WTC11 (cell line): ENCODE data around the gene NAA40. TPM values are rescaled to one million over a fixed set of nuclear protein-coding genes. Genes with fewer than 3 reads are reported as not detected.

Experiments used
- ATF1 ChIP-seq: sonication (generic); formaldehyde crosslinking; IDR thresholded peaks from 2 replicates; pipeline ENCODE4 v1.8.1; 2023; ENCODE audit warnings: mild to moderate bottlenecking, moderate library complexity, missing genetic modification reagents
- ATF2 ChIP-seq: sonication (generic); formaldehyde crosslinking; IDR thresholded peaks from 2 replicates; pipeline ENCODE4 v1.8.1; 2022; ENCODE audit warnings: low read depth, missing genetic modification reagents, borderline replicate concordance
- CREM ChIP-seq: sonication (generic); formaldehyde crosslinking; IDR thresholded peaks from 2 replicates; pipeline ENCODE4 v1.8.1; 2022; ENCODE audit warnings: mild to moderate bottlenecking, missing genetic modification reagents, moderate library complexity
- E2F5 ChIP-seq: sonication (generic); formaldehyde crosslinking; IDR thresholded peaks from 2 replicates; pipeline ENCODE4 v1.8.1; 2022; ENCODE audit warnings: mild to moderate bottlenecking, moderate library complexity, missing genetic modification reagents
- ELF4 ChIP-seq: sonication (generic); formaldehyde crosslinking; IDR thresholded peaks from 2 replicates; pipeline ENCODE4 v1.8.1; 2022; ENCODE audit warnings: low read depth, mild to moderate bottlenecking, moderate library complexity, missing genetic modification reagents
- GABPB1 ChIP-seq: sonication (generic); formaldehyde crosslinking; IDR thresholded peaks from 2 replicates; pipeline ENCODE4 v1.8.1; 2023; ENCODE audit warnings: mild to moderate bottlenecking, missing genetic modification reagents
- HMGA2 ChIP-seq: fragments of 250-450 bp; sonication (Bioruptor Pico); IDR thresholded peaks from 2 replicates; pipeline ENCODE4 v1.4.0; 2021; ENCODE audit warnings: mild to moderate bottlenecking, moderate library complexity
- IRF2 ChIP-seq: sonication (generic); formaldehyde crosslinking; IDR thresholded peaks from 2 replicates; pipeline ENCODE4 v1.8.0; 2022; ENCODE audit warnings: low read depth, missing genetic modification reagents, borderline replicate concordance
- JAZF1 ChIP-seq: fragments of 250-450 bp; sonication (Bioruptor Pico); IDR thresholded peaks from 2 replicates; pipeline ENCODE4 v1.9.0; 2021; ENCODE audit warnings: moderate library complexity, mild to moderate bottlenecking, inconsistent platforms
- NR1H2 ChIP-seq: sonication (generic); formaldehyde crosslinking; IDR thresholded peaks from 2 replicates; pipeline ENCODE4 v1.9.0; 2021; ENCODE audit warnings: mild to moderate bottlenecking, moderate library complexity, missing genetic modification reagents
- NR2C2 ChIP-seq: sonication (generic); formaldehyde crosslinking; IDR thresholded peaks from 2 replicates; pipeline ENCODE4 v1.8.0; 2022; ENCODE audit warnings: mild to moderate bottlenecking, missing genetic modification reagents
- OVOL2 ChIP-seq: fragments of 250-450 bp; sonication (Bioruptor Pico); IDR thresholded peaks from 2 replicates; pipeline ENCODE4 v1.9.0; 2021; ENCODE audit warnings: mild to moderate bottlenecking, borderline replicate concordance
- SMAD3 ChIP-seq: sonication (generic); formaldehyde crosslinking; IDR thresholded peaks from 2 replicates; pipeline ENCODE4 v1.8.0; 2022; ENCODE audit warnings: missing genetic modification reagents, mild to moderate bottlenecking, borderline replicate concordance
- TCF7 ChIP-seq: sonication (generic); formaldehyde crosslinking; IDR thresholded peaks from 2 replicates; pipeline ENCODE4 v1.8.0; 2022; ENCODE audit warnings: mild to moderate bottlenecking, low read depth, missing genetic modification reagents, moderate library complexity
- TP53 ChIP-seq: sonication (generic); formaldehyde crosslinking; IDR thresholded peaks from 2 replicates; pipeline ENCODE4 v1.8.1; 2023; ENCODE audit warnings: mild to moderate bottlenecking, missing genetic modification reagents
- ZBTB43 ChIP-seq: sonication (generic); formaldehyde crosslinking; IDR thresholded peaks from 2 replicates; pipeline ENCODE4 v1.8.1; 2023; ENCODE audit warnings: mild to moderate bottlenecking, missing genetic modification reagents
- ZNF138 ChIP-seq: sonication (generic); formaldehyde crosslinking; conservative IDR thresholded peaks from 2 replicates; pipeline ENCODE4 v1.8.1; 2022; ENCODE audit warnings: mild to moderate bottlenecking, moderate library complexity, missing genetic modification reagents
- ZNF219 ChIP-seq: sonication (generic); formaldehyde crosslinking; IDR thresholded peaks from 2 replicates; pipeline ENCODE4 v1.8.0; 2023; ENCODE audit warnings: missing genetic modification reagents, mild to moderate bottlenecking, borderline replicate concordance
- ZNF396 ChIP-seq: fragments of 250-450 bp; sonication (Bioruptor Pico); IDR thresholded peaks from 2 replicates; pipeline ENCODE4 v1.8.0; 2021; ENCODE audit warnings: mild to moderate bottlenecking, moderate library complexity, borderline replicate concordance
- total RNA-seq: library from RNA; stranded (reverse); gene quantifications from 3 replicates; pipeline ENCODE4 v1.2.3, GENCODE V29; 2021
- TF ChIP-seq, protein P1 (sequence below): sonication (generic); formaldehyde crosslinking; conservative IDR thresholded peaks from 2 replicates; pipeline ENCODE4 v1.8.1; 2022; ENCODE audit warnings: mild to moderate bottlenecking, missing genetic modification reagents
- TF ChIP-seq, protein P2 (sequence below): sonication (generic); formaldehyde crosslinking; IDR thresholded peaks from 2 replicates; pipeline ENCODE4 v1.8.1; 2022; ENCODE audit warnings: mild to moderate bottlenecking, missing genetic modification reagents, moderate library complexity, borderline replicate concordance
- TF ChIP-seq, protein P3 (sequence below): sonication (generic); formaldehyde crosslinking; conservative IDR thresholded peaks from 2 replicates; pipeline ENCODE4 v1.8.1; 2023; ENCODE audit warnings: mild to moderate bottlenecking, low read depth, missing genetic modification reagents, moderate library complexity
- TF ChIP-seq, protein P4 (sequence below): sonication (generic); formaldehyde crosslinking; IDR thresholded peaks from 2 replicates; pipeline ENCODE4 v1.8.1; 2023; ENCODE audit warnings: mild to moderate bottlenecking, missing genetic modification reagents, moderate library complexity
- TF ChIP-seq, protein P5 (sequence below): sonication (generic); formaldehyde crosslinking; IDR thresholded peaks from 2 replicates; pipeline ENCODE4 v1.8.1; 2023; ENCODE audit warnings: mild to moderate bottlenecking, moderate library complexity, missing genetic modification reagents
- TF ChIP-seq, protein P6 (sequence below): sonication (generic); formaldehyde crosslinking; IDR thresholded peaks from 2 replicates; pipeline ENCODE4 v1.8.0; 2022; ENCODE audit warnings: mild to moderate bottlenecking, missing genetic modification reagents

NAA40 gene
- total RNA-seq, 1 experiment from 2014 or later, result 31.8 TPM

- TF ChIP-seq ELF4 (CRISPR knock-in tag), result no peak
- TF ChIP-seq E2F5, result no peak
- no peak for TF ChIP-seq ZNF396 (CRISPR knock-in tag)
- TF ChIP-seq HMGA2 (CRISPR knock-in tag), result no peak
- TF ChIP-seq, protein P1, sequence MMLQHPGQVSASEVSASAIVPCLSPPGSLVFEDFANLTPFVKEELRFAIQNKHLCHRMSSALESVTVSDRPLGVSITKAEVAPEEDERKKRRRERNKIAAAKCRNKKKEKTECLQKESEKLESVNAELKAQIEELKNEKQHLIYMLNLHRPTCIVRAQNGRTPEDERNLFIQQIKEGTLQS, result no peak
- TF ChIP-seq, protein P2, sequence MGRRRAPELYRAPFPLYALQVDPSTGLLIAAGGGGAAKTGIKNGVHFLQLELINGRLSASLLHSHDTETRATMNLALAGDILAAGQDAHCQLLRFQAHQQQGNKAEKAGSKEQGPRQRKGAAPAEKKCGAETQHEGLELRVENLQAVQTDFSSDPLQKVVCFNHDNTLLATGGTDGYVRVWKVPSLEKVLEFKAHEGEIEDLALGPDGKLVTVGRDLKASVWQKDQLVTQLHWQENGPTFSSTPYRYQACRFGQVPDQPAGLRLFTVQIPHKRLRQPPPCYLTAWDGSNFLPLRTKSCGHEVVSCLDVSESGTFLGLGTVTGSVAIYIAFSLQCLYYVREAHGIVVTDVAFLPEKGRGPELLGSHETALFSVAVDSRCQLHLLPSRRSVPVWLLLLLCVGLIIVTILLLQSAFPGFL (CRISPR knock-in tag), result no peak
- TF ChIP-seq, protein P3, sequence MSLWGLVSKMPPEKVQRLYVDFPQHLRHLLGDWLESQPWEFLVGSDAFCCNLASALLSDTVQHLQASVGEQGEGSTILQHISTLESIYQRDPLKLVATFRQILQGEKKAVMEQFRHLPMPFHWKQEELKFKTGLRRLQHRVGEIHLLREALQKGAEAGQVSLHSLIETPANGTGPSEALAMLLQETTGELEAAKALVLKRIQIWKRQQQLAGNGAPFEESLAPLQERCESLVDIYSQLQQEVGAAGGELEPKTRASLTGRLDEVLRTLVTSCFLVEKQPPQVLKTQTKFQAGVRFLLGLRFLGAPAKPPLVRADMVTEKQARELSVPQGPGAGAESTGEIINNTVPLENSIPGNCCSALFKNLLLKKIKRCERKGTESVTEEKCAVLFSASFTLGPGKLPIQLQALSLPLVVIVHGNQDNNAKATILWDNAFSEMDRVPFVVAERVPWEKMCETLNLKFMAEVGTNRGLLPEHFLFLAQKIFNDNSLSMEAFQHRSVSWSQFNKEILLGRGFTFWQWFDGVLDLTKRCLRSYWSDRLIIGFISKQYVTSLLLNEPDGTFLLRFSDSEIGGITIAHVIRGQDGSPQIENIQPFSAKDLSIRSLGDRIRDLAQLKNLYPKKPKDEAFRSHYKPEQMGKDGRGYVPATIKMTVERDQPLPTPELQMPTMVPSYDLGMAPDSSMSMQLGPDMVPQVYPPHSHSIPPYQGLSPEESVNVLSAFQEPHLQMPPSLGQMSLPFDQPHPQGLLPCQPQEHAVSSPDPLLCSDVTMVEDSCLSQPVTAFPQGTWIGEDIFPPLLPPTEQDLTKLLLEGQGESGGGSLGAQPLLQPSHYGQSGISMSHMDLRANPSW (CRISPR knock-in tag), result no peak
- TF ChIP-seq GABPB1, result peak; percentile 66; the same call in 1 of the 2 replicates
- TF ChIP-seq JAZF1, result no peak
- TF ChIP-seq ATF1 (CRISPR knock-in tag), result no peak
- no peak for TF ChIP-seq IRF2 (CRISPR knock-in tag)
- TF ChIP-seq ATF2, result no peak
- TF ChIP-seq CREM (CRISPR knock-in tag), result no peak
- peak; percentile 52; the same call in 1 of the 2 replicates for TF ChIP-seq TP53 (CRISPR knock-in tag)
- TF ChIP-seq, protein P4, sequence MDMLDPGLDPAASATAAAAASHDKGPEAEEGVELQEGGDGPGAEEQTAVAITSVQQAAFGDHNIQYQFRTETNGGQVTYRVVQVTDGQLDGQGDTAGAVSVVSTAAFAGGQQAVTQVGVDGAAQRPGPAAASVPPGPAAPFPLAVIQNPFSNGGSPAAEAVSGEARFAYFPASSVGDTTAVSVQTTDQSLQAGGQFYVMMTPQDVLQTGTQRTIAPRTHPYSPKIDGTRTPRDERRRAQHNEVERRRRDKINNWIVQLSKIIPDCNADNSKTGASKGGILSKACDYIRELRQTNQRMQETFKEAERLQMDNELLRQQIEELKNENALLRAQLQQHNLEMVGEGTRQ, result peak; percentile 93
- no peak for TF ChIP-seq OVOL2 (CRISPR knock-in tag)
- no peak; the same call in 1 of the 2 replicates for TF ChIP-seq ZNF219 (CRISPR knock-in tag)
- TF ChIP-seq ZNF138 (CRISPR knock-in tag), result no peak
- no peak for TF ChIP-seq SMAD3 (CRISPR knock-in tag)
- 0 out of 2 replicates have a peak, but pooled peaks have one; percentile 43 for TF ChIP-seq TCF7 (CRISPR knock-in tag)
- TF ChIP-seq NR1H2, result no peak
- TF ChIP-seq, protein P5, sequence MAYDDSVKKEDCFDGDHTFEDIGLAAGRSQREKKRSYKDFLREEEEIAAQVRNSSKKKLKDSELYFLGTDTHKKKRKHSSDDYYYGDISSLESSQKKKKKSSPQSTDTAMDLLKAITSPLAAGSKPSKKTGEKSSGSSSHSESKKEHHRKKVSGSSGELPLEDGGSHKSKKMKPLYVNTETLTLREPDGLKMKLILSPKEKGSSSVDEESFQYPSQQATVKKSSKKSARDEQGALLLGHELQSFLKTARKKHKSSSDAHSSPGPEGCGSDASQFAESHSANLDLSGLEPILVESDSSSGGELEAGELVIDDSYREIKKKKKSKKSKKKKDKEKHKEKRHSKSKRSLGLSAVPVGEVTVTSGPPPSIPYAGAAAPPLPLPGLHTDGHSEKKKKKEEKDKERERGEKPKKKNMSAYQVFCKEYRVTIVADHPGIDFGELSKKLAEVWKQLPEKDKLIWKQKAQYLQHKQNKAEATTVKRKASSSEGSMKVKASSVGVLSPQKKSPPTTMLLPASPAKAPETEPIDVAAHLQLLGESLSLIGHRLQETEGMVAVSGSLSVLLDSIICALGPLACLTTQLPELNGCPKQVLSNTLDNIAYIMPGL, result 0 out of 2 replicates have a peak, but pooled peaks have one; percentile 52
- TF ChIP-seq, protein P6, sequence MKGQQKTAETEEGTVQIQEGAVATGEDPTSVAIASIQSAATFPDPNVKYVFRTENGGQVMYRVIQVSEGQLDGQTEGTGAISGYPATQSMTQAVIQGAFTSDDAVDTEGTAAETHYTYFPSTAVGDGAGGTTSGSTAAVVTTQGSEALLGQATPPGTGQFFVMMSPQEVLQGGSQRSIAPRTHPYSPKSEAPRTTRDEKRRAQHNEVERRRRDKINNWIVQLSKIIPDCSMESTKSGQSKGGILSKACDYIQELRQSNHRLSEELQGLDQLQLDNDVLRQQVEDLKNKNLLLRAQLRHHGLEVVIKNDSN (CRISPR knock-in tag), result peak; percentile 93
- no peak for TF ChIP-seq NR2C2
- TF ChIP-seq ZBTB43 (CRISPR knock-in tag), result peak; percentile 85; the same call in 1 of the 2 replicates
Measured at GRCh38 chr11:63919267-63920125, 19.3 kb upstream of the NAA40 start (continued).
